Heart left ventricle (tissue), 13 donors: Measurements from ENCODE around the gene SPOCK1.

ENCODE experiments used
- CTCF ChIP-seq, 12 donors: fragments of 200-600 bp; sonication (generic) in 4 of 12; IDR thresholded peaks; one replicate each; pipeline versions ENCODE4 v1.5.0 to v1.8.0; 2018 to 2022; ENCODE audit warnings: antibody characterized with exemption in 12 of 12, mild to moderate bottlenecking in 5 of 12
- POLR2A ChIP-seq, 2 donors: fragments of 450-650 bp; IDR thresholded peaks; one replicate each; pipeline ENCODE4 v1.6.1; 2017; ENCODE audit warnings: antibody characterized with exemption in 2 of 2, mild to moderate bottlenecking in 2 of 2, moderate library complexity in 2 of 2
- donor health status: ischemic (EF 13 %, LVEDD 7.1; RV severe dilation, severe dysfunction).
- donor health status: DM: no; HTN: yes; CAD: no.
- donor health status: DM: no; HTN: no; CAD: no.
- donor health status: ischemic (EF 25% LVEDD 6.9; RV normal size, moderate dysfunction).
- donor health status: ischemic (EF 25% LVEDD 5.7; RV mildly dilated, moderate dysfunction).
- donor health status: ischemic (EF 35%, LVEDD 5.7; RV mildly dilated, moderate dysfunction).
- donor health status: nonischemic (EF 11% LVEDD 7.7; RV severe dilation, severe dysfunction).
- donor health status: DM: yes; HTN: yes; CAD: no.
- donor health status: PGD.
- donor health status: ischemic (EF 29% LVEDD 5.4; RV normal size, mild dysfunction).
- donor health status: nonischemic (EF 23%, LVEDD 6.1; RV moderate dilation, normal function).

DNA sequence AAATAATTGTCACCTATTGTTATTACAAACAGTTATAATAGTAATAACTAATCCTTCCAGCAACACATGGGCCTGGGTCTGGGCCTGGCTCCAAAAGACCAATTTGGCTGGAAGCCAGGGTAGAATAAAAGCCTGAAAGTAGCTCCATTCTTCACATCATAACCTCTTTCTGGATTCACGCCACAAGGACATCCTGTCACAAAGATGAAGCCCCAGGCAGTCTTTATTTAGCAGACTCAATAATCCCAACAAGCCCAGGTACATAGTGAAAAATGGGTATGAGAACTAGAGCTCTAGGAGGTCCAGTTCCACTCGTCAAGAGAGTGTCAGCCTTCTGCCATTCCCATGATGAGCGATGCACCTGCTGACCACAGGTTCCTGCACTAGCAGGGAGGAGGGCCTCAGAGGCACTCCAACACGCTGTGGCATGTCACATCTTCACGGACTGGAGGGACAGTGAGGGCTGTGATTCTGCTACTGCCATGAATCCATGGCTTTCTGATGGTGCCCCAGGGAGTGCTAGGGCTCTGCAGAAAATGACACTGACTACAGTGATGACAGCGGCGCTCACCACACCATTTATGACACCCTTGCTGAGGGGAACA is 124.9 kb downstream of the SPOCK1 start:
- TF ChIP-seq CTCF (IDR thresholded peaks at IDR 0.05) (no peak), POLR2A (IDR thresholded peaks at IDR 0.05) (no peak)
